GM23338 (cell line): ENCODE measurements around the gene LTN1. TPM values are rescaled to one million over a fixed set of nuclear protein-coding genes. Genes with fewer than 3 reads are reported as not detected.

Experiments used
- ATAC-seq: fragments of 200-7000 bp; cut with Tn5 transposase; 3 replicates; pipeline ENCODE4 v1.9.1; 2020
- DNase-seq: peaks from one replicate; pipeline ENCODE4 v3.0.0-alpha.2; 2015; ENCODE audit warnings: low spot score
- H2AFZ ChIP-seq: fragments of 200-600 bp; sonication (generic); 2 replicates; pipeline ENCODE4 v1.8.0; 2016; ENCODE audit warnings: antibody characterized with exemption, mild to moderate bottlenecking, moderate library complexity
- H3F3A ChIP-seq: fragments of 200-600 bp; sonication (generic); replicated peaks from 2 replicates; pipeline ENCODE4 v1.8.0; 2017; ENCODE audit warnings: antibody characterized with exemption, mixed run types, low read depth
- H3K27ac ChIP-seq: fragments of 200-600 bp; sonication (generic); 2 replicates; pipeline ENCODE4 v1.6.1; 2016; ENCODE audit warnings: low read depth
- H3K27me3 ChIP-seq: fragments of 200-600 bp; sonication (generic); 2 replicates; pipeline ENCODE4 v1.8.0; 2016; ENCODE audit warnings: mild to moderate bottlenecking, mixed run types, moderate library complexity; ENCODE audit not compliant: insufficient read depth
- H3K36me3 ChIP-seq: fragments of 200-600 bp; sonication (generic); 2 replicates; pipeline ENCODE4 v1.8.0; 2016; ENCODE audit warnings: mild to moderate bottlenecking; ENCODE audit not compliant: insufficient read depth
- H3K4me1 ChIP-seq: fragments of 200-600 bp; sonication (generic); 2 replicates; pipeline ENCODE4 v1.8.0; 2016; ENCODE audit warnings: mild to moderate bottlenecking, moderate library complexity; ENCODE audit not compliant: insufficient read depth
- H3K4me2 ChIP-seq: fragments of 200-600 bp; sonication (generic); 2 replicates; pipeline ENCODE4 v1.7.1; 2017; ENCODE audit warnings: mixed run types
- H3K4me3 ChIP-seq: fragments of 200-600 bp; sonication (generic); 2 replicates; pipeline ENCODE4 v1.6.1; 2016; ENCODE audit warnings: mixed run types
- H3K79me2 ChIP-seq: fragments of 200-600 bp; sonication (generic); replicated peaks from 2 replicates; pipeline ENCODE4 v1.8.0; 2017; ENCODE audit warnings: mild to moderate bottlenecking; ENCODE audit not compliant: insufficient read depth
- H3K9me2 ChIP-seq: fragments of 200-600 bp; sonication (generic); 2 replicates; pipeline ENCODE4 v1.8.0; 2017; ENCODE audit not compliant: insufficient read depth
- H4K20me1 ChIP-seq: fragments of 200-600 bp; sonication (generic); replicated peaks from 2 replicates; pipeline ENCODE4 v1.8.0; 2017; ENCODE audit warnings: mild to moderate bottlenecking; ENCODE audit not compliant: insufficient read depth
- H3K27ac Mint-ChIP-seq: 2 replicates; pipeline ENCODE4 v1.8.0; 2020; ENCODE audit warnings: inconsistent platforms, mild to moderate bottlenecking, moderate library complexity, mixed read lengths
- H3K27me3 Mint-ChIP-seq: 3 replicates; pipeline ENCODE4 v1.8.0; 2022; ENCODE audit warnings: low read depth, mild to moderate bottlenecking, moderate library complexity, mixed read lengths, inconsistent platforms; ENCODE audit not compliant: insufficient read depth, poor library complexity
- H3K36me3 Mint-ChIP-seq: 3 replicates; pipeline ENCODE4 v1.8.0; 2021; ENCODE audit warnings: low read depth, mild to moderate bottlenecking, inconsistent platforms, moderate library complexity, mixed read lengths
- H3K4me1 Mint-ChIP-seq: 3 replicates; pipeline ENCODE4 v1.8.0; 2020; ENCODE audit warnings: mild to moderate bottlenecking, inconsistent platforms, mixed read lengths
- H3K4me3 Mint-ChIP-seq: 3 replicates; pipeline ENCODE4 v1.8.0; 2021; ENCODE audit warnings: moderate library complexity, mild to moderate bottlenecking, inconsistent platforms, mixed read lengths
- H3K9me3 Mint-ChIP-seq: 3 replicates; pipeline ENCODE4 v1.8.0; 2020; ENCODE audit warnings: moderate library complexity, mild to moderate bottlenecking, inconsistent platforms, mixed read lengths
- CREB1 ChIP-seq: fragments of 250-450 bp; sonication (Bioruptor Pico); IDR thresholded peaks from 2 replicates; pipeline ENCODE4 v1.5.0; 2020; ENCODE audit warnings: low read depth, mild to moderate bottlenecking, moderate library complexity
- EZH2 ChIP-seq: fragments of 200-600 bp; sonication (generic); IDR thresholded peaks from one replicate; pipeline ENCODE4 v1.8.0; 2017; ENCODE audit warnings: antibody characterized with exemption, mild to moderate bottlenecking, low read depth; ENCODE audit not compliant: unreplicated experiment
- JUNB ChIP-seq: IDR thresholded peaks from one replicate; pipeline ENCODE4 v1.6.1; 2016; ENCODE audit warnings: antibody characterized with exemption; ENCODE audit not compliant: unreplicated experiment
- NANOG ChIP-seq: IDR thresholded peaks from 2 replicates; pipeline ENCODE4 v1.6.1; 2016; ENCODE audit warnings: antibody characterized with exemption, borderline replicate concordance
- POLR2AphosphoS5 ChIP-seq: IDR thresholded peaks from 2 replicates; pipeline ENCODE4 v1.6.1; 2016; ENCODE audit warnings: antibody characterized with exemption, low read depth
- STAT1 ChIP-seq: IDR thresholded peaks from one replicate; pipeline ENCODE4 v1.6.1; 2016; ENCODE audit warnings: antibody characterized with exemption; ENCODE audit not compliant: unreplicated experiment
- ZNF114 ChIP-seq: fragments of 250-450 bp; sonication (Bioruptor Pico); IDR thresholded peaks from 2 replicates; pipeline ENCODE4 v1.5.0; 2020; ENCODE audit warnings: mild to moderate bottlenecking, moderate library complexity
- ZNF331 ChIP-seq: fragments of 250-450 bp; sonication (Bioruptor Pico); IDR thresholded peaks from 2 replicates; pipeline ENCODE4 v1.5.0; 2020; ENCODE audit warnings: low read depth, mild to moderate bottlenecking, moderate library complexity
- polyA plus RNA-seq: library from polyadenylated mRNA; unstranded; fragments of >200 nt; fragmentation: Nextera tagmentation; extraction: Ambion mirVana; gene quantifications from 2 replicates; pipeline ENCODE4 v1.2.1, GENCODE V29; 2016
- total RNA-seq: library from RNA; depleted of rRNA; stranded (reverse); fragments of >200 nt; shearing (Covaris generic); gene quantifications from 2 replicates; pipeline ENCODE4 v1.2.3, GENCODE V29; 2014
- TF ChIP-seq, protein P1 (sequence below): fragments of 250-450 bp; sonication (Bioruptor Pico); IDR thresholded peaks from 2 replicates; pipeline ENCODE4 v1.5.0; 2020; ENCODE audit warnings: mild to moderate bottlenecking, moderate library complexity
- TF ChIP-seq, protein P2 (sequence below): IDR thresholded peaks from 2 replicates; pipeline ENCODE4 v1.6.1; 2016; ENCODE audit warnings: antibody characterized with exemption
- TF ChIP-seq, protein P3 (sequence below): IDR thresholded peaks from one replicate; pipeline ENCODE4 v1.6.1; 2018; ENCODE audit warnings: antibody characterized with exemption; ENCODE audit not compliant: unreplicated experiment
- TF ChIP-seq, protein P4 (sequence below), 2 experiments: fragments of 200-600 bp in 1 of 2; sonication (generic) in 1 of 2; conservative IDR thresholded peaks; 2 replicates each; pipeline versions ENCODE4 v1.5.1 to v1.6.1; 2016 to 2017; ENCODE audit warnings: antibody characterized with exemption in 2 of 2, low read depth in 2 of 2, mild to moderate bottlenecking in 2 of 2, moderate library complexity in 1 of 2

LTN1 gene
- total and polyA plus RNA-seq, 2 experiments from 2014 or later, result 11.1 to 26.1 TPM

DNA sequence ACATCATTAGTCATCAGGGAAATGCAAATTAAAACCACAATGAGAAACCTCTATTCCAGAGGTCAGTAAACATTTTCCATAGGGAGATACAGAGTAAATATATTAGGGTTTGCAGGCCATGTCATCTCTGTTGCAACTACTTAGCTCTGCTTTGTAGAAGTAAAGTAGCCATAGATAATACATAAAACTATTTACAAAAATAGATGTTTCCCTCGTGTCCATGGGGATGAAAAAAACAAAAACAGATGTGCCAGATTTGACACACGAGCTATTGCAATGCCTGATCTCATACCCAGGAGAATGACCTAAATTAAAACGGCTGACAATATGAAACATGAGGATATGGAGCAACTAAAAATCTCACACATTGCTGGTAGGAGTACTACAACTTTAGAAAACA is 17.3 kb downstream of the LTN1 start (continued):
- TF ChIP-seq EZH2, result no peak
- no peak for TF ChIP-seq CREB1 (CRISPR knock-in tag)
- TF ChIP-seq JUNB, result no peak
- no peak for TF ChIP-seq ZNF114 (CRISPR knock-in tag)
- no peak for TF ChIP-seq NANOG

DNA sequence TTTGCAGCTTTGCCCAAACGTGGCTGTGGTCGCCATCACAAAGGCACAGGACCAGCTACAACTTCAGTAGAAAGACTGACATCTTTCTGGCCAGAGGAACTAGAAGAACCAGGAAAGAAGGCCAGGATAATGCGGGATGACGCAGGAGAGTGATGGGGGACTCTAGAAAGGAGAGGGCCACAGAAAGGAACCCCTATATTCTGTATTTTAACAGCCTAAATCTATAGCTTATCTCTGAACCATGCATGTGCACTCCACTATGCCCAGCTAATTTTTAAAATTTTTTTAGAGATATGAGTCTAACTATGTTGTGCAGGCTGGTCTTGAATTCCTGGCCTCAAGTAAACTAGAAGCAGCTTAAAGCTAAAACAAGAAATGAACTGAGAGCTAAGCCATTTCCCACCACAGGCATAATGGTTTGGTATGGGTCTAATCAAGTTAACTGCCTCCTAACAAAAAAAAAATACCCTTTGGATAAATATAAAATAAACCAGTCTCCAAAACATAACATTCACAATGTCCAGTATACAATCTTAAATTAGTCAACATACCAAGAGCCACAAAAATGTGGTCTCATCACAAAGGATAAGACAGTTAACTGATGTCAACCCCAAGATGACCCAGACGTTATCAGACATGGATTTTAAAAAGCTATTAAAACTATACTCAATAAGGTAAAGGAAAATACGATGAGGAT is 18.0 kb downstream of the LTN1 start:
- Mint-ChIP-seq H3K36me3 (peaks cover 29% of the 10 kb centered on the region), H3K27me3 (no peaks in the 10 kb centered on the region), H3K27ac (no peak overlapping the region), H3K4me3 (no peak overlapping the region), H3K9me3 (no peaks in the 10 kb centered on the region; the same call in 2 of the 3 replicates), H3K4me1 (no peaks in the 10 kb centered on the region)
- H3K9me2 ChIP-seq, result no peaks in the 10 kb centered on the region
- H3K4me3 ChIP-seq, result no peak overlapping the region
- H3K27ac ChIP-seq, result no peak overlapping the region
- no peaks in the 10 kb centered on the region for H3K27me3 ChIP-seq
- no peak overlapping the region for H3K4me2 ChIP-seq
- H2AFZ ChIP-seq, result no peak overlapping the region
- H3F3A ChIP-seq, result no peaks in the 10 kb centered on the region
- no peaks in the 10 kb centered on the region; the same call in 1 of the 2 replicates for H4K20me1 ChIP-seq
- H3K36me3 ChIP-seq, result no peaks in the 10 kb centered on the region
- no peaks in the 10 kb centered on the region for H3K4me1 ChIP-seq
- H3K79me2 ChIP-seq, result no peaks in the 10 kb centered on the region
- DNase-seq, result no peak
- ATAC-seq, result no peak
- TF ChIP-seq EZH2 (no peak), POLR2AphosphoS5 (no peak), JUNB (no peak), ZNF114 (CRISPR knock-in tag) (no peak), STAT1 (no peak), NANOG (no peak), ZNF331 (CRISPR knock-in tag) (no peak)
- TF ChIP-seq, protein P1, sequence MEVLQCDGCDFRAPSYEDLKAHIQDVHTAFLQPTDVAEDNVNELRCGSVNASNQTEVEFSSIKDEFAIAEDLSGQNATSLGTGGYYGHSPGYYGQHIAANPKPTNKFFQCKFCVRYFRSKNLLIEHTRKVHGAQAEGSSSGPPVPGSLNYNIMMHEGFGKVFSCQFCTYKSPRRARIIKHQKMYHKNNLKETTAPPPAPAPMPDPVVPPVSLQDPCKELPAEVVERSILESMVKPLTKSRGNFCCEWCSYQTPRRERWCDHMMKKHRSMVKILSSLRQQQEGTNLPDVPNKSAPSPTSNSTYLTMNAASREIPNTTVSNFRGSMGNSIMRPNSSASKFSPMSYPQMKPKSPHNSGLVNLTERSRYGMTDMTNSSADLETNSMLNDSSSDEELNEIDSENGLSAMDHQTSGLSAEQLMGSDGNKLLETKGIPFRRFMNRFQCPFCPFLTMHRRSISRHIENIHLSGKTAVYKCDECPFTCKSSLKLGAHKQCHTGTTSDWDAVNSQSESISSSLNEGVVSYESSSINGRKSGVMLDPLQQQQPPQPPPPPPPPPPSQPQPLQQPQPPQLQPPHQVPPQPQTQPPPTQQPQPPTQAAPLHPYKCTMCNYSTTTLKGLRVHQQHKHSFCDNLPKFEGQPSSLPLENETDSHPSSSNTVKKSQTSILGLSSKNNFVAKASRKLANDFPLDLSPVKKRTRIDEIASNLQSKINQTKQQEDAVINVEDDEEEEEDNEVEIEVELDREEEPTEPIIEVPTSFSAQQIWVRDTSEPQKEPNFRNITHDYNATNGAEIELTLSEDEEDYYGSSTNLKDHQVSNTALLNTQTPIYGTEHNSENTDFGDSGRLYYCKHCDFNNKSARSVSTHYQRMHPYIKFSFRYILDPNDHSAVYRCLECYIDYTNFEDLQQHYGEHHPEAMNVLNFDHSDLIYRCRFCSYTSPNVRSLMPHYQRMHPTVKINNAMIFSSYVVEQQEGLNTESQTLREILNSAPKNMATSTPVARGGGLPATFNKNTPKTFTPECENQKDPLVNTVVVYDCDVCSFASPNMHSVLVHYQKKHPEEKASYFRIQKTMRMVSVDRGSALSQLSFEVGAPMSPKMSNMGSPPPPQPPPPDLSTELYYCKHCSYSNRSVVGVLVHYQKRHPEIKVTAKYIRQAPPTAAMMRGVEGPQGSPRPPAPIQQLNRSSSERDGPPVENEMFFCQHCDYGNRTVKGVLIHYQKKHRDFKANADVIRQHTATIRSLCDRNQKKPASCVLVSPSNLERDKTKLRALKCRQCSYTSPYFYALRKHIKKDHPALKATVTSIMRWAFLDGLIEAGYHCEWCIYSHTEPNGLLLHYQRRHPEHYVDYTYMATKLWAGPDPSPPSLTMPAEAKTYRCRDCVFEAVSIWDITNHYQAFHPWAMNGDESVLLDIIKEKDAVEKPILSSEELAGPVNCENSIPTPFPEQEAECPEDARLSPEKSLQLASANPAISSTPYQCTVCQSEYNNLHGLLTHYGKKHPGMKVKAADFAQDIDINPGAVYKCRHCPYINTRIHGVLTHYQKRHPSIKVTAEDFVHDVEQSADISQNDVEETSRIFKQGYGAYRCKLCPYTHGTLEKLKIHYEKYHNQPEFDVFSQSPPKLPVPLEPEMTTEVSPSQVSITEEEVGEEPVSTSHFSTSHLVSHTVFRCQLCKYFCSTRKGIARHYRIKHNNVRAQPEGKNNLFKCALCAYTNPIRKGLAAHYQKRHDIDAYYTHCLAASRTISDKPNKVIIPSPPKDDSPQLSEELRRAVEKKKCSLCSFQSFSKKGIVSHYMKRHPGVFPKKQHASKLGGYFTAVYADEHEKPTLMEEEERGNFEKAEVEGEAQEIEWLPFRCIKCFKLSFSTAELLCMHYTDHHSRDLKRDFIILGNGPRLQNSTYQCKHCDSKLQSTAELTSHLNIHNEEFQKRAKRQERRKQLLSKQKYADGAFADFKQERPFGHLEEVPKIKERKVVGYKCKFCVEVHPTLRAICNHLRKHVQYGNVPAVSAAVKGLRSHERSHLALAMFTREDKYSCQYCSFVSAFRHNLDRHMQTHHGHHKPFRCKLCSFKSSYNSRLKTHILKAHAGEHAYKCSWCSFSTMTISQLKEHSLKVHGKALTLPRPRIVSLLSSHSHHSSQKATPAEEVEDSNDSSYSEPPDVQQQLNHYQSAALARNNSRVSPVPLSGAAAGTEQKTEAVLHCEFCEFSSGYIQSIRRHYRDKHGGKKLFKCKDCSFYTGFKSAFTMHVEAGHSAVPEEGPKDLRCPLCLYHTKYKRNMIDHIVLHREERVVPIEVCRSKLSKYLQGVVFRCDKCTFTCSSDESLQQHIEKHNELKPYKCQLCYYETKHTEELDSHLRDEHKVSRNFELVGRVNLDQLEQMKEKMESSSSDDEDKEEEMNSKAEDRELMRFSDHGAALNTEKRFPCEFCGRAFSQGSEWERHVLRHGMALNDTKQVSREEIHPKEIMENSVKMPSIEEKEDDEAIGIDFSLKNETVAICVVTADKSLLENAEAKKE (CRISPR knock-in tag), result no peak
- TF ChIP-seq, protein P2, sequence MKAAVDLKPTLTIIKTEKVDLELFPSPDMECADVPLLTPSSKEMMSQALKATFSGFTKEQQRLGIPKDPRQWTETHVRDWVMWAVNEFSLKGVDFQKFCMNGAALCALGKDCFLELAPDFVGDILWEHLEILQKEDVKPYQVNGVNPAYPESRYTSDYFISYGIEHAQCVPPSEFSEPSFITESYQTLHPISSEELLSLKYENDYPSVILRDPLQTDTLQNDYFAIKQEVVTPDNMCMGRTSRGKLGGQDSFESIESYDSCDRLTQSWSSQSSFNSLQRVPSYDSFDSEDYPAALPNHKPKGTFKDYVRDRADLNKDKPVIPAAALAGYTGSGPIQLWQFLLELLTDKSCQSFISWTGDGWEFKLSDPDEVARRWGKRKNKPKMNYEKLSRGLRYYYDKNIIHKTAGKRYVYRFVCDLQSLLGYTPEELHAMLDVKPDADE, result no peak
- TF ChIP-seq, protein P3, sequence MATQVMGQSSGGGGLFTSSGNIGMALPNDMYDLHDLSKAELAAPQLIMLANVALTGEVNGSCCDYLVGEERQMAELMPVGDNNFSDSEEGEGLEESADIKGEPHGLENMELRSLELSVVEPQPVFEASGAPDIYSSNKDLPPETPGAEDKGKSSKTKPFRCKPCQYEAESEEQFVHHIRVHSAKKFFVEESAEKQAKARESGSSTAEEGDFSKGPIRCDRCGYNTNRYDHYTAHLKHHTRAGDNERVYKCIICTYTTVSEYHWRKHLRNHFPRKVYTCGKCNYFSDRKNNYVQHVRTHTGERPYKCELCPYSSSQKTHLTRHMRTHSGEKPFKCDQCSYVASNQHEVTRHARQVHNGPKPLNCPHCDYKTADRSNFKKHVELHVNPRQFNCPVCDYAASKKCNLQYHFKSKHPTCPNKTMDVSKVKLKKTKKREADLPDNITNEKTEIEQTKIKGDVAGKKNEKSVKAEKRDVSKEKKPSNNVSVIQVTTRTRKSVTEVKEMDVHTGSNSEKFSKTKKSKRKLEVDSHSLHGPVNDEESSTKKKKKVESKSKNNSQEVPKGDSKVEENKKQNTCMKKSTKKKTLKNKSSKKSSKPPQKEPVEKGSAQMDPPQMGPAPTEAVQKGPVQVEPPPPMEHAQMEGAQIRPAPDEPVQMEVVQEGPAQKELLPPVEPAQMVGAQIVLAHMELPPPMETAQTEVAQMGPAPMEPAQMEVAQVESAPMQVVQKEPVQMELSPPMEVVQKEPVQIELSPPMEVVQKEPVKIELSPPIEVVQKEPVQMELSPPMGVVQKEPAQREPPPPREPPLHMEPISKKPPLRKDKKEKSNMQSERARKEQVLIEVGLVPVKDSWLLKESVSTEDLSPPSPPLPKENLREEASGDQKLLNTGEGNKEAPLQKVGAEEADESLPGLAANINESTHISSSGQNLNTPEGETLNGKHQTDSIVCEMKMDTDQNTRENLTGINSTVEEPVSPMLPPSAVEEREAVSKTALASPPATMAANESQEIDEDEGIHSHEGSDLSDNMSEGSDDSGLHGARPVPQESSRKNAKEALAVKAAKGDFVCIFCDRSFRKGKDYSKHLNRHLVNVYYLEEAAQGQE, result no peak
- TF ChIP-seq, protein P4, sequence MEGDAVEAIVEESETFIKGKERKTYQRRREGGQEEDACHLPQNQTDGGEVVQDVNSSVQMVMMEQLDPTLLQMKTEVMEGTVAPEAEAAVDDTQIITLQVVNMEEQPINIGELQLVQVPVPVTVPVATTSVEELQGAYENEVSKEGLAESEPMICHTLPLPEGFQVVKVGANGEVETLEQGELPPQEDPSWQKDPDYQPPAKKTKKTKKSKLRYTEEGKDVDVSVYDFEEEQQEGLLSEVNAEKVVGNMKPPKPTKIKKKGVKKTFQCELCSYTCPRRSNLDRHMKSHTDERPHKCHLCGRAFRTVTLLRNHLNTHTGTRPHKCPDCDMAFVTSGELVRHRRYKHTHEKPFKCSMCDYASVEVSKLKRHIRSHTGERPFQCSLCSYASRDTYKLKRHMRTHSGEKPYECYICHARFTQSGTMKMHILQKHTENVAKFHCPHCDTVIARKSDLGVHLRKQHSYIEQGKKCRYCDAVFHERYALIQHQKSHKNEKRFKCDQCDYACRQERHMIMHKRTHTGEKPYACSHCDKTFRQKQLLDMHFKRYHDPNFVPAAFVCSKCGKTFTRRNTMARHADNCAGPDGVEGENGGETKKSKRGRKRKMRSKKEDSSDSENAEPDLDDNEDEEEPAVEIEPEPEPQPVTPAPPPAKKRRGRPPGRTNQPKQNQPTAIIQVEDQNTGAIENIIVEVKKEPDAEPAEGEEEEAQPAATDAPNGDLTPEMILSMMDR (conservative IDR thresholded peaks at IDR 0.05; ENCODE audit: low read depth in 2 of 2), result no peak
